ENCODE measurements around the gene DMXL2.

GRCh38 chr15:51620641-51621040 is 1.9 kb downstream of the DMXL2 start:
- no peak for TF ChIP-seq POLR2AphosphoS5 (IDR thresholded peaks at IDR 0.05; ENCODE audit: low read depth, low read length)
- no peak for TF ChIP-seq FOXP2 (optimal IDR thresholded peaks at IDR 0.05; ENCODE audit: borderline replicate concordance, extremely low read depth, extremely low read length, insufficient read depth)
- TF ChIP-seq REST (IDR thresholded peaks at IDR 0.05; ENCODE audit: insufficient read depth in 1 of 2, low read depth in 2 of 2, low read length in 2 of 2), result no peak
- TF ChIP-seq TAF1 (IDR thresholded peaks at IDR 0.05; ENCODE audit: borderline replicate concordance, insufficient read depth, low read length), result no peak
